NK-92 treated with Interleukin-12 subunit alpha and Interleukin-12 subunit beta, amount 100 ng/mL, for 24 hours (cell line): ENCODE data around the gene HM13.
"Not testable (repeated sequence)": the region's sequence is repeated elsewhere in the genome, so short reads cannot be mapped to it uniquely, and the experiment has no call there.

ENCODE experiments used
- DNase-seq: peaks from one replicate; lab custom pipeline; 2025; lab: John Stamatoyannopoulos, UW

Gene HM13

DNA sequence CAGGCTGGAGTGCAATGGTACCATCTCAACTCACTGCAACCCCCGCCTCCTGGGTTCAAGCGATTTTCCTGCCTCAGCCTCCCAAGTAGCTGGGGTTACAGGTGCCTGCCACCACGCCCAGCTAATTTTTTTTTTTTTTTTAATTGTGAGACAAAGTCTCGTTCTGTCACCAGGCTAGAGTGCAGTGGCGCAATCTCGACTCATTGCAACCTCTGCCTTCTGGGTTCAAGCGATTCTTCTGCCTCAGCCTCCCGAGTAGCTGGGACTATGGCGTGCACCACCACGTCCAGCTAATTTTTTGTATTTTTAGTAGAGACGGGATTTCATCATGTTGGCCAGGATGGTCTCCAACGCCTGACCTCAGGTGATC lies 98.0 kb downstream of the HM13 start:
- not testable (repeated sequence) for DNase-seq

DNA sequence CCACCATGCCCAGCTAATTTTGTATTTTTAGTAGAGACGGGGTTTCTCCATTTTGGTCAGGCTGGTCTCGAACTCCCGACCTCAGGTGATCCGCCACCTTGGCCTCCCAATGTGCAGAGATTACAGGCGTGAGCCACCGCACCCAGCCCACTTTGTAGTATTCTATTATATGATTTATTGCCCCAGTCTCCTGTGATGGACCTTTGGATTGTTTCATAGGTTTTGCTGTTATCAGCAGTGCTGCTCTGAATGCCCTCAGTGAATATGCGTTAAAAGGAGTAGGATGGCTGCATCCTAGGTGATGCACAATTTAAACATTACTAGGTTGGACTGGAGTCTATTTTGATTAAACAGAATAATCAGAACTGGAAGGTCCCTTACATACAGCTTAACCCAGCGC lies 101.2 kb downstream of the HM13 start:
- no peak for DNase-seq

DNA sequence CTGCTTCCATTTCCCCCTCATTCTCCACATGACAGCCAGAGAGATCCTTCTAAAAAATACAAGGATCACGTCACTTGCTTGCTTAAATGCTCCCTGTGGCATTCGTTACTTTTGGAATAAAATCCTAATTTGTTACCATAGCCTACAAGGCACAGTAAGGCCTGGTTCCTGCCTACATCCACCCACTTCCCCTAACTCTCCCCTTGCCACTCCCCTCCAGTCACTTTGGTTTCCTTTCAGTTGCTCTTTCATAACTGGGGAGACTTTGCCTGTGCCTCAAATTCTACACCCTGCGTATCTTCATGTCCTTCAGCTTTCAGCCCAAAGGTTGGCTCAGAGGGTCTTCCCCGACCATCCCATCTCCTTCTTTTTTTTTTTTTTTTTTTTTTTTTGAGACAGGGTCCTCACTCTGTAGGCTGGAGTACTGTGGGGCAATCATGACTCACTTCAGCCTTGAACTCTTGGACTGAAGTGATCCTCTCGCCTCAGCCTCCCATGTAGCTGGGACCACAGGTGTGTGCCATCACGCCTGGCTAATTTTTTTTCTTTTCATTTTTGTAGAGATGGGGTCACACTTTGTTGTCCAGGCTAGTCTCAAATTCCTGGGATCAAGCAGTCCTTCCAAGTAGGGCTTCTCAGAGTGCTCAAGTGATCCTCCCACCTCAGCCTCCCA lies 103.3 kb downstream of the HM13 start:
- no peak for DNase-seq
